NT2/D1 (cell line): ENCODE results near the gene TBXAS1.

Experiments
- YY1 ChIP-seq: IDR thresholded peaks from 2 replicates; pipeline ENCODE4 v1.6.1; 2011; ENCODE audit not compliant: insufficient read length, insufficient read depth
- ZNF274 ChIP-seq: IDR thresholded peaks from 2 replicates; pipeline ENCODE4 v1.6.1; 2011; ENCODE audit warnings: mild to moderate bottlenecking, low read depth, low read length

GRCh38 chr7:139917851-139918250 lies 88.8 kb downstream of the TBXAS1 start:
- no peak for TF ChIP-seq ZNF274
- no peak for TF ChIP-seq YY1
